ENCODE results near the gene UBE3A.
A peak's percentile ranks its signal among the peaks of the same experiment; 100 is the strongest.
"Not testable (repeated sequence)": the region's sequence is repeated elsewhere in the genome, so short reads cannot be mapped to it uniquely, and the experiment has no call there.

UBE3A gene

GRCh38 chr15:25438601-25439368 is at the start of gene UBE3A:
UBE3A (minus strand) TSS chr15:25439024; CDS start chr15:25409107, 29,917 bp downstream.
- peak; percentile 89 for DNase-seq (ENCODE audit: low read depth)

DNA sequence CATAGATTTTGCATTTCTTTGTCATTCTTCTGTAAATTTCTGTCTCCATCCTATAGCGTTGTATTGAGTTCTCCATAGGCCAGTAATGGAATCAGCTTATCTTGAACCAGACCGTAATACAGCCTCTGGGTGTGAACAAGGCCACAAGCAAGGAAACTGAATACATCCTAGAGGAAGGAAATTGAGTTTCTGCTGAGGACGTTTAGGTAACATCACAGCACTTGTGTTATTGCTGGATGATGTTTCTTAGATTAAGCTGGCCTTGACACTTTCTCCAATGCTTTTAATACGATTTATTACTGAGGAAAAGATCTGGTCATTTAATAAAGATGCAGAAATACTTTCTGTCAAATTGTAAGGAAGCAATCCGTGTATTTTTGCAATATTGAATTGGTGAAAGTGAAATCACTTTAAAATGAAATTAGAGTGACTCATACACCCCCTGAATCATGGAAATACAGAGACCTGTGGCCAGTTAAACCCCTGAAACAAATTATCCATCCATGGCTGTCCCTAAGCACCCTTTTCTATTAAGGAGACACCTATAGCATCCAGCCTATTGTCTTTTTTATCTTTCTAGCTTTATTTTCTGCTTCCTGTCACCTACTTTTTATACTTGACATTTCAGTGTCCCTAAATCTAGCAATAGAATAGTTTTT is 48.5 kb upstream of the UBE3A start:
- DNase-seq (ENCODE audit: low read depth), result no peak

- DNase-seq (ENCODE audit: low read depth), result no peak
These were observed 47.2 kb upstream of the UBE3A start for GRCh38 chr15:25486051-25486450.

DNA sequence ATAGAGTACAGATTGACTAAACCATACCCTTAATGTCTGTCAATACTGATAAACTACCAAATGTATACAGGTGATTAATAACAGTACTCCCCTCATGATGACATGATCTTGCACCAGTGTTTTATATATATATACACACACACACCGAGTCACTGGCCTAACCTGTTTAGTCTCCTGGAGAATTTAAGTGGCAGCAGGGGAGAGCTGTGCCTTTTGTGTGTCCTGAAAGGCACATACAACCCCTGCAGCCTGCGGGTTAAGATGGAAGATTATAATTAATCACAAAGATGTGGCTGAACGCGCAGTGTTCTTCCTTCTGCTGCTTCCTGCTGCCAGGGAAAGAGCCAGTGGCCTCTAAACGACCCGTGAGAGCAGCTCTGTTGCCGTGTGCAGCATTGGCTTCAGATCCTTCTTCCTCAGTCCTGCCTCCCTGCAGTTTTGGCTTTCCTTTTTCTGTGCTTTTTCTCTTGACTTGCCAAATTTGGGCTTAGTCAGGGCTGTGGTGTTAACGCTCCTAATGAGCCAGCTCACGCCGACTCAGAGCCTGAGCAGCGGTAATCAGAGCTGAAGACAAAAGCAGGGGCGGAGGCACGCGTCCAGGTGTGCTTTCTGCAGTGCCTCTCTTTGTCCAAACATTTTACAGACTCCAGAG is 42.5 kb upstream of the UBE3A start:
- no peak for DNase-seq (ENCODE audit: low read depth)

- DNase-seq (ENCODE audit: low read depth), result no peak
These were observed 39.5 kb upstream of the UBE3A start for GRCh38 chr15:25478313-25478712.

GRCh38 chr15:25477816-25478215 is 39.0 kb upstream of the UBE3A start:
- DNase-seq (ENCODE audit: low read depth), result no peak

DNA sequence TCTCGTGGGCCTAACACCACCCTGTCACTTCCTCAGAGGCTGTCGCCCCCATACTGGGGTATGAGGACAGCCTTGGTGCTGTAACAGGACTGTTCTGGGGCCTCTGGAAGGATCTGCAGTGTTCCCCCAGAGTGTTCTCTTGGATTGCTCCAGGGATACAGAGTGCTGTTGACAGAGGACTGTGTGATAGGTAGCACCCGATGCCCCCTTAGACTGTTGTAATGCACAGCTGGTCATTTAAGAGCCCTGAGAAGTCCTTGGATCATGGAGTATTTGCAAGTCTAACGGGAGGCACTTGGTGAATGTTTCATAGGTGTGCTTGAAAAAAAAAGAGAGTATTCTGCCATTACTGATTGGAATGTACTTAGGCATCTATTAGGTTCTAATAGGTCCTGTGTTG is 35.4 kb upstream of the UBE3A start:
- DNase-seq (ENCODE audit: low read depth), result no peak

GRCh38 chr15:25470230-25470629 is 31.4 kb upstream of the UBE3A start:
- DNase-seq (ENCODE audit: low read depth), result no peak

DNA sequence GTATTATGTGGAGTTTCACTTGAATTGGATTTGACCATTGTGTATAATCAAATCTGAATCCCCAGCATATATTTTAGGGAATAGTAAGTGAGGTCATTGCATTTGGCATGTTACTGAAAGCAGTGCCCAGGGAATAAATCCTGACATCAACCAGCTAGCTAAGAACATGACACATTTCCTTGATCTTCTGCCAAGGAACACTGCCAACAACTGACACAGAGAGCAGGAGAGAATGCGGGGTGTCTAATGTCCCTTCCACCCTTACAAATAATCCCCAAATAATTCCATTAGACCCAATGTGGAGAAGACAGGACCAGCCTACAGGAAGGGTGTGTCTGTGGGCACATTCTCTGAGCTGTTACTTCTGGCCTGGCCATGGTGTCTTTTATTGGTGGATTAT is 30.6 kb upstream of the UBE3A start:
- no peak for DNase-seq (ENCODE audit: low read depth)

DNA sequence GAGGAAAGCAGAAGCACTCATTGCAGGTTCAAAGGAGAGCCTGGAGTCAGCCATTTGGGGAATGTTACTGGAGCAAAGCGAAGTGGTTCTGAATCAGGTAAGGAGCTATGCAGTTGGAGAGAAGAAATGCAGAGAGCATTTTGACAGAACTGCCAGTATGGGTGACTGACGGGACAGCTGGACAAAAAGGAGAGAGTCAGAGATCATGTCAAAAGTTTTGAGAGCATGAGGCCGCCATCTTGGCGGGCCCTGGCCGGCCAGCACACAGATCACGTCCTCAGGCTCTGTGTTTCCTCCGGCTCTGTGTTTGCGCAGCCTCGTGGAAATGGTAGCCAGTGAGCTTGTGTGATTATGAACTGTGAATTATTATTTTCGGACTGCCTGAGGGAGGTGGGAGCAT is 29.8 kb upstream of the UBE3A start:
- no peak for DNase-seq (ENCODE audit: low read depth)

DNA sequence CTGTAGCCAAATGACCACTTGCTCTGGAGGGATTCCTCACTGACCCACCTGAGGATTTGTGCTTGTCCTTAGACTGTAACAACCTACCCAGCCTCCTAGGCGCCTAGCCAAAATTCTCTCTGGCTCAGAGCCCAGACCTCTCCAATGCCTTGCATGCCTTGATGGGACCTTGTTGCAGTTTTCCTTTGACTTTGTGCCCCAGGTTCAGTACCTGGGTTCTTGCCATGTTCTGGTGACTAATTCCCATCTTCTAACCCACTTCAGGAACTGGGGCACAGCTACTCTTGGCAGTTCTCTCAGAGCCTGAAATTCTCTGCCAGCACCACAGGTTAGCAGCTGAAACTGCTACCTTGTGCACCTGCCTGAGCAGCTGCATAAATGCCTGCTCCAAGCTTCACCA is 27.0 kb upstream of the UBE3A start:
- DNase-seq (ENCODE audit: low read depth), result no peak

DNA sequence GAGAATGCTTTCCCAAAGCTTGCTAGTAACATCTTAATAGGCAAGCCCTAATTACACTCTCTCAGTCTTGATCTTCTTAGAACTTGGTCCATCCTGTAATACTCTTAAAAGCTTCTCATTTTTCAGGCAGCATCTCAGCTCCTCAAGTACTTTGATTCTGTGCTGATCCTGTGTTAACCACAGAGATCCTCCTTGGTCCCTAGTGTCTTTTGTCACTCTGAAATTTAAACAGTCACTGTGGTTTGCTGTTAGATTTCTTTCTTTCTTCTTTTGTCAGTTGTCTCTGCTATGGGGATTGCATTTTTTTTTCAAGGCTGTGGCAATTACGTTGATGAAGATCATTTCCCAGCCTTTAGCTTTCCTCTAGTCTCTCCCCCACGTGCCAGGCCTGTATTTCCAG is 26.0 kb upstream of the UBE3A start:
- DNase-seq (ENCODE audit: low read depth), result no peak

- DNase-seq (ENCODE audit: low read depth), result no peak
These were observed 25.6 kb upstream of the UBE3A start for GRCh38 chr15:25464383-25464782.

DNA sequence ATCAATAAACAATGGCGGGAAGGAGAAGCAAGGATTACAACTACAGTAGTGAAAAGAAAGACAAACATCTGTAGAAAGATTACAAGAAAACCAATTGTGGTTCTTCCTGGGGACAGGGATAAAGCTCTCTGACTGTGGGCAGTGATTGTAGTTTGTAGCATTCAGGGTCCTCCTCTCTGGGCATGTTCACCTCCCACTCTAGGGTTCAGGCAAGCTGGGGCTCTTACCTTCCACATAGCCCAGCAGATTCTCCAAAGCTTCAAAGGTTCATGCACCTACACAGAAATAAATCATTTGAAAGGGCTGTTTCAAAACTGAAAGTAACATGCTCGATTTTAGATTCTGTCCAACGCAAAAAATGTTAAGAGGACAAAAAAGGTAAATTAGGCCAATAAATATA is 17.4 kb upstream of the UBE3A start:
- no peak for DNase-seq (ENCODE audit: low read depth)

- no peak for DNase-seq (ENCODE audit: low read depth)
These were observed 16.4 kb upstream of the UBE3A start for GRCh38 chr15:25455226-25455625.

DNA sequence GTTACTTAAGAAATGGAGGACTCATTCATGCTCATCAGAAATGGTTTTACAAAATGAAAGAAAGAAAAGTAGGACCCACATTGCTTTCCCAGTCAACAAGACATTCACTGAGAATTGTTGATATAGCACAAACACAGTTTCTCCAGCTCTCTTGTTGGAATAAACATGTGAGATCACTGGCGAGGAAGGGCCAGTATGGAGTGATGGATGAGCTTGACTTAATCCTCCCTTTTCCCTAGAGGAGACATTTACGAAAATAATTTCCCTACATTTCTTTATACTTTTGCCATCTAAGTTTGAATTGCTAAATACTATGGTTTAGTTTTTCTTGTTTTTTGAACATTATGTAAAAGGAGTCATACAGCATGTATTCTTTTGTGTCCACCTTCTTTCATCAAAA is 15.9 kb upstream of the UBE3A start:
- no peak for DNase-seq (ENCODE audit: low read depth)

DNA sequence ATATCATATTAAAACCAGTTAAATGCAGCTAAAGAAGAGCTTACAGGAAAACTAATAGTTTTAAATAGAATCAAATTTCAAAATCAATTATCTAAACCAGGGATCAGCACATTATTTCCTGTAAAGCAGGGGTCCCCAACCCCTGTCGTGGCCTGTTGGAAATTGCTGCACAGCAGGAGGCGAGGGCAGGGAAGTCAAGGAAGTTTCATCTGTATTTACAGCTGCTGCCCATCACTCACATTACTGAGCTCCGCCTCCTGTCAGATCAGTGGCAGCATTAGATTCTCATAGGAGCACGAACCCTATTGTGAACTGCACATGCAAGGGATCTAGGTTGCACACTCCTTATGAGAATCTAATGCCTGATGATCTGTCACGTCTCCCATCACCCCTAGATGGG is 14.4 kb upstream of the UBE3A start:
- DNase-seq (ENCODE audit: low read depth), result not testable (repeated sequence)

- DNase-seq (ENCODE audit: low read depth), result no peak
These were observed 12.7 kb upstream of the UBE3A start for GRCh38 chr15:25451501-25451900.

- no peak for DNase-seq (ENCODE audit: low read depth)
These were observed 11.3 kb upstream of the UBE3A start for GRCh38 chr15:25450163-25450562.

DNA sequence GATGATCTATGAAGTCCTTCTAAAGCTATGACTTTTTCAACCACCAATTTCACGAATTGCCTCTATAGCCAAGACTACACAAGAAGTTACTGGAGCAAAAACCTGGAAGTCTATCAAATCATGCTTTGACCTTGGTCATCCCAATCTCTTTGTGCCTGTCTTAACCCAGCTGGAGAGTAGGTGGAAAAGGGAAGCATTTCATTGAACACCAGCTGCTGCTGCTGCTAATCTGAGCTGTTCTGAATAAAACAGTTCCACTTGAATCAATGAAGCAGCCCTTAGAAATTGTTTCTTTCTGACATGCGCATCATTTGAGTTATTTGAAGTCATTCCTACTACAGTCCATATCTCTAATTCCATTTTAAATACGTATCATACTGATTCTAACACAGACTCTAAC is 7.3 kb upstream of the UBE3A start:
- DNase-seq (ENCODE audit: low read depth), result no peak

DNA sequence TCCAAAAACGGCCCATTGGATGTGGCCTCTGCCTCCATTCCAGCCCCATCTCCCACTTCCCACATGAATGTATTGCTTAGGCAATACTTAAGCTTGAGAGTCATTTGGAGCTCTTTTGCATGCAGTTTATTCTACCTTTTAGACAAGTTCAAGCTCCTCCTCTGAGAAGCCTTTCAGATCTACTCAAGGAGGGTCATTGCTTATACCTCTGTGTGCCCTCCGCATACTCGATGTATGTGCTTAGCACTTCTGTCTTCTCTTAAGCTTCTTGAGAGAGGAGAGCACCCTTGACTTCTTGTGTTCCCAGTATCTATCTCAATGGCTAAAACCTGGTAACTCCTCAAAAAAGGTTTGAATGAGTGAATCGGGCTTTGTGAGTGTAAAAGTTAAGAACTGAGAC is 6.6 kb upstream of the UBE3A start:
- DNase-seq (ENCODE audit: low read depth), result no peak

GRCh38 chr15:25441111-25441510 is 2.3 kb upstream of the UBE3A start:
- DNase-seq (ENCODE audit: low read depth), result no peak

DNA sequence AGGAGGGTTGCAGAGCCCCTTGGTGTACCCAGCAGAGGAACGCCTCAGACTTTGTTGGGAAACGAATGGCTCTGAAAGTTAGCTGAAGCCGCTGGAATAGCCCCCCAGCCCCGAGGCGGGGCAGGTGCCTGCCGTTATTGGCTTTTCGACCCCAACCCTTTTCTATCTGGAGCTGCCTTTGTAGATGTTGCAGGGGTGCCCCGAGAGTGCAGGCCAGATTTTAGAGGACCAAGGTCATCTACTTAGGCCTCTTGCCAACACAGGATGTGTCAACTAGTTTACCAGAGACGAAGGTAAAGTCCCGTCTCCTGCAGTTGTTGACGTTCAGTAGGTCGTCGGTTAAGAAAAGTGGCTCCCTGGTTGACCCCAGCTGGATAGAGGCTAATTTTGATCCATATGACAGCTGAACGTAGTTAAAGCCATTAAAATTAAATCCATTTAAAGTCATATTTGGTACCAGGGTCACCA is 579 bp upstream of the UBE3A start:
- DNase-seq (ENCODE audit: low read depth), result peak; percentile 47
